IPS-NIHi11 (cell line): ENCODE results near the gene MFAP1.
A peak's percentile ranks its signal among the peaks of the same experiment; 100 is the strongest.
"Not testable (repeated sequence)": the region's sequence is repeated elsewhere in the genome, so short reads cannot be mapped to it uniquely, and the experiment has no call there.

Experiments used
- DNase-seq: peaks from one replicate; pipeline ENCODE4 v3.0.0; 2012; ENCODE audit warnings: mixed read lengths, low spot score

The MFAP1 gene

GRCh38 chr15:43821505-43821904, 3.0 kb downstream of the MFAP1 start:
- no peak for DNase-seq

GRCh38 chr15:43815064-43815463, 9.4 kb downstream of the MFAP1 start:
- not testable (repeated sequence) for DNase-seq

GRCh38 chr15:43808960-43809678, 15.4 kb downstream of the MFAP1 start:
- no peak for DNase-seq

GRCh38 chr15:43808435-43808950, 16.0 kb downstream of the MFAP1 start:
- DNase-seq, result no peak

GRCh38 chr15:43802676-43803075, 21.8 kb downstream of the MFAP1 start:
- DNase-seq, result not testable (repeated sequence)

- peak; percentile 90 for DNase-seq
Observed at GRCh38 chr15:43800286-43801141, 24.0 kb downstream of the MFAP1 start, which contains the start of gene HYPK. HYPK (plus strand) TSS chr15:43800599; CDS start chr15:43800623, 24 bp downstream.

- no peak for DNase-seq
Observed at GRCh38 chr15:43799945-43800285, 24.6 kb downstream of the MFAP1 start, which contains the start of gene SERINC4. SERINC4 (minus strand) TSS chr15:43800220; CDS start chr15:43799986, 234 bp downstream.

GRCh38 chr15:43799209-43799944, 25.1 kb downstream of the MFAP1 start:
- no peak for DNase-seq

- no peak for DNase-seq
Observed at GRCh38 chr15:43796566-43796965, 27.9 kb downstream of the MFAP1 start.

- DNase-seq, result no peak
Observed at GRCh38 chr15:43795997-43796396, 28.5 kb downstream of the MFAP1 start.

GRCh38 chr15:43795197-43795596, 29.3 kb downstream of the MFAP1 start:
- DNase-seq, result no peak

GRCh38 chr15:43794269-43795037, 30.0 kb downstream of the MFAP1 start:
- DNase-seq, result no peak

GRCh38 chr15:43793647-43794046, 30.8 kb downstream of the MFAP1 start:
- DNase-seq, result no peak

GRCh38 chr15:43792761-43793476, 31.6 kb downstream of the MFAP1 start:
- peak; percentile 28 for DNase-seq

- peak; percentile 100 for DNase-seq
Observed at GRCh38 chr15:43791993-43792760, 32.3 kb downstream of the MFAP1 start, which contains the start of gene SERF2. SERF2 (plus strand) TSS chr15:43792320; CDS start chr15:43792377, 57 bp downstream.

- no peak for DNase-seq
Observed at GRCh38 chr15:43789409-43789808, 35.1 kb downstream of the MFAP1 start.

- no peak for DNase-seq
Observed at GRCh38 chr15:43779016-43779415, 45.5 kb downstream of the MFAP1 start.

- DNase-seq, result peak; percentile 67
Observed at GRCh38 chr15:43777267-43777914, 47.1 kb downstream of the MFAP1 start.

GRCh38 chr15:43776718-43777266, 47.7 kb downstream of the MFAP1 start, which contains the start of gene ELL3:
ELL3 (minus strand) TSS chr15:43776966; CDS start chr15:43776901, 65 bp downstream.
- peak; percentile 73 for DNase-seq
